HG03196 (cell line): ENCODE data around the gene CACNA1B.
"Not testable (repeated sequence)": the region's sequence is repeated elsewhere in the genome, so short reads cannot be mapped to it uniquely, and the experiment has no call there.

Source experiments
- ATAC-seq: cut with Tn5 transposase; IDR thresholded peaks from one replicate; pipeline ENCODE4 v1.9.1; 2021; ENCODE audit not compliant: unreplicated experiment

Gene CACNA1B

GRCh38 chr9:137877506-137878122, at the start of gene CACNA1B:
Gene CACNA1B (plus strand): TSS chr9:137877782. CDS start chr9:137877934, 152 bp downstream.
- ATAC-seq = not testable (repeated sequence)

DNA sequence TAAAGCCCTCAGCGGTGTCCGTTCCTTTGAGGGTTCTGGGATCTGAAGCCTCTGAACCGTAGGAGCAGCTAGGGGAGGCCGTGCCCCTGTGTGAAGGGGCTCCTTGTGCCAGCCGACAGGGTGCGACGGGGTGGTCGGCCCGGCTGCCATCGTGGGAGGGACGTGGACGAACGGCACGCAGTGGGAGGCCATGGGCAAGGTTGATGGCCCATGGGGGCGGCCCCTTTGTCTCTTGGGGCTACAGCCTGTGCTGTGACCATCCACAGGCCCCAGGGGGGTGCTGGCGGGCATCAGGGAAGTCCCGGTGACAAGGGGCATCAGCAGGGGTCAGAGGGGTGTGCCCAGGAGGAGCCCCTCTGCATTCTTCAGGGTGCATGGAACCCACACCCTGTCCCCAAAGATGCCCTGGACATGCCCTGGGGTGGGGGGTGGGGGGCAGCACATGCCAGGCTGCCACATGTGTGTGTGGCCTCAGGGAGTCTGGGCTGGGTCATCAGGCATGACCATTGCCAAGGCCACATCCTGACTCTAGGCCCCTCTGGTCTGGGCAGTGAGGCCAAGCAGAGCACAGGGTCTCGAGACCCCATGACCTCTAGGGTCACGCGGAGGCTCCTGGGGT, 49.6 kb upstream of the CACNA1B start:
- ATAC-seq = no peak

GRCh38 chr9:137828527-137829259, 48.9 kb upstream of the CACNA1B start:
- no peak for ATAC-seq

- ATAC-seq = no peak
Observed at GRCh38 chr9:137829260-137829996, 48.2 kb upstream of the CACNA1B start.

- ATAC-seq = no peak
Observed at GRCh38 chr9:137832191-137832700, 45.3 kb upstream of the CACNA1B start.

GRCh38 chr9:137832830-137833590, 44.6 kb upstream of the CACNA1B start:
- ATAC-seq = no peak

- ATAC-seq = no peak
Observed at GRCh38 chr9:137833721-137834613, 43.6 kb upstream of the CACNA1B start.

- no peak for ATAC-seq
Observed at GRCh38 chr9:137834846-137835546, 42.6 kb upstream of the CACNA1B start.

GRCh38 chr9:137836151-137836830, 41.3 kb upstream of the CACNA1B start:
- no peak for ATAC-seq

GRCh38 chr9:137836831-137837241, 40.7 kb upstream of the CACNA1B start:
- no peak for ATAC-seq

DNA sequence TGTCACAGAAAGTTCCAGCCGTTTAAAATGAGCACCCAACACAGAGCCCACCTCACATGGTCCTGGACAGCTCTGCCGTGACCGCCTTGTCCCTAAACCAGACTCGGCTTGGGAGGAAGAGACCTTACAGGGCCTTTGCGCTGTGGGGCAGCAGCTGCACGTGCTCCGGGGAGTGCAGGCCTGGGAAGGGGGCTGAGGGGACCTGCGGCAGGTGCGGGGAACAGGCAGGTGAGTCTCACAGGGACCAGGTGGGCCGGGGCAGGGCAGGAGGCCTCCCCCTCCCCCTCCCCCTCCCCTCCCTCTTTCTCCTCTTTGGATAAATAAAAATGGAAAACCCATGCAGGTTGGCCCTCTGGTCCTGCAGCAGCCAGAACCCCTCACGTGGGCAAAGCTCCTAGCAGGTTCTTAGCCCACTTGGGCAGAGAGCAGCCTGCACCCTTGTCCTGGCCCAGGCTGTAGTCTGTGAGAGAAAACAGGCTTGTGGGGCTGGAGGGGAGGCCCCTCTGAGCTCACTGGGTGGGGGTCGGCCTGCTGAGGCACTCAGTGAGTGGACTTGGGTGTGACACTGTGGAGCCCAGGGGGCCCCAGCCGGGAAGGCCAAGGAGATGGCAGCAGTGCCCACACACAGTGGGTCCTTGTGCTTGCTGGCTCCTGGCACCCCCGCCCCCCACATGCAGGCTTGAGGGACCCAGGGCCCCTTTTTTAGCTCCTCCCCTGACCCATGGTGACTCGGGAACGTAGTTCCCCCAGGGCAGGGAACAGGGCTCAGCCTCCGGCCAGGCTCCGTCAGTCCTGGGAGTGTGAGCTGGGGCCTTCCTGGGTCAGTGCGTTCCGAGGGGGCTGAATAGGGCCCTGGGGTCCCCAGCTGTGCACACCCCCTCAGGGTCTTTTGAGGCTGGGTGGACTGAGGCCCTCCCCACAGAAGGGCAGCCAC, 40.0 kb upstream of the CACNA1B start:
- ATAC-seq = no peak

- ATAC-seq = no peak
Observed at GRCh38 chr9:137838576-137838975, 39.0 kb upstream of the CACNA1B start.

GRCh38 chr9:137843355-137843754, 34.2 kb upstream of the CACNA1B start:
- no peak for ATAC-seq

DNA sequence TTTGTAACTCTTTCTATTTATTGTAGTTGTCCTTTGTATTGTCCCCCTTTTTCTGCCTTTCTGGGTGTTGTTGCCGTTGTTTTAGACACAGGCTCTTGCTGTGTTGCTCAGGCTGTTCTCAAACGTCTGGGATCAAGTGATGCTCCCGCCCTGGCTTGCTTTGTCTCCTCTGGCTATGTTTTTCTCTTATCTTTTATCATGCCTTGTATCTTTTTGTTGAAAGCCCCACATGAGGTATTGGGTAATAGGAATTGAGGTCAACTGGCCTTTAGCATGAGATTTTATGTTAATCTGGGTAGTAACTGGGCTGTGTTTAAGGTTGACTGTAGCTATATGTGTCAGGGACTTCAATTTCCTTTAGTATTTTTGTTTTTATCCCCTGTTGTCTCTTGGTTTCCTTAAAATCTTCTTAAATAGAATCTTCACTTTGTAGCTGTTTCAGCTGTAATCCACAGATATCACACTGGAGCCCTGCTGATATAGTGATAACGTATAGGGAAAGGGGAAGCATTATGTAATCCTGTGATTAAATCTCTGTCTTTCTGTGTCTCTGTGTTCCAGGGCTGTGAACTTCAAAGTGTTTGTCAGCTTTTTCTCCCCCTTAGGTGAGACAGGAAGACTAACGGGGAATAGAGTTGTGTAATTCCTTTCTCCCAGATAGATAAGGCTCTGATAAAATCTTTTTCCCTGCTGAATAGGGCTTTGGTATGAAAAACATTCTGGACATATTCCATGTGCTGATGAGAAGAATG, 25.9 kb upstream of the CACNA1B start:
- no peak for ATAC-seq

DNA sequence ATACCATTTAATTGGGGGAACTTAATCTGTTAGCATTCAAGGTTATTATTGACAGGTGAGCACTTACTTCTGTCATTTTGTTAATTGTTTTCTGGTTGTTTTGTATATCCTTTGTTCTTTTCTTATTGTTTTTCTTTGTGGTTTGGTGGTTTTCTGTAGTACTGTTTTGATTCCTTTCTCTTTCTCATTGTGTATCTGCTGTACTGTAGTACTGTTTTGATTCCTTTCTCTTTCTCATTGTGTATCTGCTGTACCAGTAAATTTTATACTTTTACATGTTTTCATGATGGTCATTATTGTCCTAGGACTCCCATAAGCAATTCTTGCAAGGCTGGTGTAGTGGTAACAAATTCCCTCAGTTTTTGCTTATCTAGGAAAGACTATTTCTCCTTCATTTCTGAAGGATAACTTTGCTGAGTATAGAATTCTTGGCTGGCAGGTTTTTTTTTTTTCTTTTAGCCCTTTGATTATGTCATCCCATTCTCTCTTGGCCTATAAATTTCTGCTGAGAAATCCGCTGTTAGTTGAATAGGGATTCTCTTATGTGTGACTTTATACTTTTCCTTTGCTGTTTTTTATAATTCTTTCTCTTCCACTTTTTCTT, 24.1 kb upstream of the CACNA1B start:
- no peak for ATAC-seq

- no peak for ATAC-seq
Observed at GRCh38 chr9:137860361-137860760, 17.2 kb upstream of the CACNA1B start.
